Calu3 (cell line): ENCODE results near the gene CTNND2. TPM values are rescaled to one million over a fixed set of nuclear protein-coding genes. Genes with fewer than 3 reads are reported as not detected.

ENCODE experiments used
- BruUV-seq: library from RNA; stranded (reverse); fragments of 400-500 nt; replicated peaks from 2 replicates; lab custom pipeline; 2021; lab: Mats Ljungman, UMichigan
- CTCF ChIA-PET: fragments of 300-600 bp; sonication (Branson Sonifier 250); formaldehyde crosslinking; loops from one replicate; lab custom pipeline; 2022; ENCODE audit warnings: antibody characterized with exemption; lab: Charles Lee
- DNase-seq: peaks from one replicate; pipeline ENCODE4 v3.0.0; 2022
- H3K27ac Mint-ChIP-seq: one replicate; pipeline ENCODE4 v1.8.0; 2022; ENCODE audit warnings: mixed read lengths; ENCODE audit not compliant: unreplicated experiment
- H3K27me3 Mint-ChIP-seq: one replicate; pipeline ENCODE4 v1.8.0; 2022; ENCODE audit warnings: mixed read lengths; ENCODE audit not compliant: unreplicated experiment
- H3K36me3 Mint-ChIP-seq: one replicate; pipeline ENCODE4 v1.8.0; 2022; ENCODE audit warnings: mild to moderate bottlenecking, moderate library complexity, mixed read lengths; ENCODE audit not compliant: insufficient read depth, unreplicated experiment
- H3K4me1 Mint-ChIP-seq: one replicate; pipeline ENCODE4 v1.8.0; 2022; ENCODE audit warnings: mild to moderate bottlenecking, low read depth, mixed read lengths; ENCODE audit not compliant: unreplicated experiment
- H3K4me3 Mint-ChIP-seq: one replicate; pipeline ENCODE4 v1.8.0; 2022; ENCODE audit warnings: mild to moderate bottlenecking, low read depth, moderate library complexity, mixed read lengths; ENCODE audit not compliant: unreplicated experiment
- H3K9me3 Mint-ChIP-seq: one replicate; pipeline ENCODE4 v1.8.0; 2022; ENCODE audit warnings: low read depth, mixed read lengths; ENCODE audit not compliant: unreplicated experiment
- intact Hi-C: fragments of 100-400 bp; cut with micrococcal nuclease; formaldehyde crosslinking; loops from one replicate; pipeline ENCODE4 v1.10.0; 2022; ENCODE audit not compliant: unreplicated experiment
- total RNA-seq: library from RNA; stranded (reverse); gene quantifications from 2 replicates; pipeline ENCODE4 v1.2.3, GENCODE V29; 2022
- TF ChIP-seq, protein P1 (sequence below): fragments of 200-600 bp; IDR thresholded peaks from one replicate; pipeline ENCODE4 v1.8.0; 2022; ENCODE audit warnings: antibody characterized with exemption; ENCODE audit not compliant: unreplicated experiment

Gene CTNND2
- total RNA-seq, 1 experiment from 2014 or later: 19.6 TPM

DNA sequence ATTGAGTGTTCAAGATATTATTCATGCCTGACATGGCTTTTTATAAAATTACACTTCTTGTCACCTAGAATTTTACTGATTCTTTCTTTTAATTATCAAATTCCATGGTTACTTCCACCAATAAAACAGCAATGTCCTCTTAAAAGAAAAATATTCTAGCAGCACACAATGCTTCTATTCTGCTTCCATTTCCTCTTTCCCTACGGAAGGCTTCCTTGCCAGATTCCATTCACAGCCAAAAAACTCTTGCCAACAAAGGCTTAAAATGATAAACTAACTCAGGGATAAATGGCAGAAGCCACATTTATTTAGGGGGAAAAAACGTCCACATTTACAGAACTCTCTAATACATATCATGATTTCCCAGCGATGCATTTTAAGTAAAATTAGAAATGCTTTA lies 111.6 kb downstream of the CTNND2 start:
- H3K9me3 Mint-ChIP-seq: no peaks in the 10 kb centered on the region
- H3K27ac Mint-ChIP-seq: no peak overlapping the region
- intact Hi-C loops: loop anchor here (1.0 to 10.0 kb wide), 2 partner anchors 31 to 112 kb away; partner anchors contain the start of gene CTNND2
- no peaks in the 10 kb centered on the region for H3K27me3 Mint-ChIP-seq
- peaks cover 29% of the 10 kb centered on the region for H3K4me1 Mint-ChIP-seq
- H3K4me3 Mint-ChIP-seq: no peak overlapping the region
- TF ChIP-seq, protein P1, sequence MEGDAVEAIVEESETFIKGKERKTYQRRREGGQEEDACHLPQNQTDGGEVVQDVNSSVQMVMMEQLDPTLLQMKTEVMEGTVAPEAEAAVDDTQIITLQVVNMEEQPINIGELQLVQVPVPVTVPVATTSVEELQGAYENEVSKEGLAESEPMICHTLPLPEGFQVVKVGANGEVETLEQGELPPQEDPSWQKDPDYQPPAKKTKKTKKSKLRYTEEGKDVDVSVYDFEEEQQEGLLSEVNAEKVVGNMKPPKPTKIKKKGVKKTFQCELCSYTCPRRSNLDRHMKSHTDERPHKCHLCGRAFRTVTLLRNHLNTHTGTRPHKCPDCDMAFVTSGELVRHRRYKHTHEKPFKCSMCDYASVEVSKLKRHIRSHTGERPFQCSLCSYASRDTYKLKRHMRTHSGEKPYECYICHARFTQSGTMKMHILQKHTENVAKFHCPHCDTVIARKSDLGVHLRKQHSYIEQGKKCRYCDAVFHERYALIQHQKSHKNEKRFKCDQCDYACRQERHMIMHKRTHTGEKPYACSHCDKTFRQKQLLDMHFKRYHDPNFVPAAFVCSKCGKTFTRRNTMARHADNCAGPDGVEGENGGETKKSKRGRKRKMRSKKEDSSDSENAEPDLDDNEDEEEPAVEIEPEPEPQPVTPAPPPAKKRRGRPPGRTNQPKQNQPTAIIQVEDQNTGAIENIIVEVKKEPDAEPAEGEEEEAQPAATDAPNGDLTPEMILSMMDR: no peak
- CTCF ChIA-PET: no interaction called here
- no TSS peak for BruUV-seq
- DNase-seq: no peak
- no peaks in the 10 kb centered on the region for H3K36me3 Mint-ChIP-seq

DNA sequence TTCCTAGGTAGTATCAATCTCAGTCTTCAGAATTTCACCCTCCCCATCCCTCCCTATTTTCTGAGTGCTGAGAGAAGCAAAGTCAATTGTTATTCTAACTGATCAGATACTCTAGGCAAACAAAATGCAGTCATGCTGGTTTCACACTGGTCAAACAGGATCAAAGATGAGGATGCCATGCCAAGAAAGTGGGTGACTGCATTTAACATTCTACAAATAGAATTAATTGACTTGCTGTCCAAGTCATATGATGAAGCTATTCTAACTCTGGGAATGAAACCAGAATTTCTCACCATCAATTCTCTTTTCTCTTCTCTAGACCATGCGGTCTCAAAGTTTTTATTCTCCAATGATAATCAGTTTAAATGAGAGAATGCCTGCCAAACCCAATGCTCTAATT lies 112.5 kb downstream of the CTNND2 start:
- intact Hi-C loops: loop anchor here (1.0 to 10.0 kb wide), 2 partner anchors 30 to 113 kb away; partner anchors contain the start of gene CTNND2
- peaks cover 29% of the 10 kb centered on the region for H3K4me1 Mint-ChIP-seq
- TF ChIP-seq, protein P1: no peak
- DNase-seq: peak; percentile 47
- H3K27ac Mint-ChIP-seq: no peak overlapping the region
- no peaks in the 10 kb centered on the region for H3K27me3 Mint-ChIP-seq
- no TSS peak for BruUV-seq
- no peaks in the 10 kb centered on the region for H3K36me3 Mint-ChIP-seq
- no peaks in the 10 kb centered on the region for H3K9me3 Mint-ChIP-seq
- CTCF ChIA-PET: interaction anchor here (0.6 kb wide), 1 partner anchor 81 kb away, joined by 5 read pairs; no protein-coding TSS in a partner anchor
- H3K4me3 Mint-ChIP-seq: no peak overlapping the region

DNA sequence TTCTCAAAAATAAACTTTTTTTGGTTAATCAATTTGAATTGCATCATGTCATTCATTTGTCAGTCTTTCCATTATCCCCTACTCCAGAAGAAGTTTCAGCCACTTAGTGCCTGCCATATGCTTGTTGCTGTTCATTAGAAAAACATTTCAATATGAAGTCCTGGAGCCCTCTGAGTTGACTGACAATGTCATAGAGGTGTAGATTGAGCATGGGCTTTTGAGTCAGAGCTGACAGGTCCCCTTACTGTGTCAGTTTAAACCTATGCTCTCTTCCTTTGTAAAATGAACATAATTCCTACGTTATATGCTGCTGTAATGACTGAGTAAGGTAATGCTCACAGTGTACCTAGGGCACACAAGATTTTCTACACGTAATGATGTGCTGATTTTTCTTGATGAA lies 114.0 kb downstream of the CTNND2 start:
- H3K27ac Mint-ChIP-seq: no peak overlapping the region
- intact Hi-C loops: loop anchor here (10.0 kb wide), 1 partner anchor 115 kb away; the partner anchor contains the start of gene CTNND2
- TF ChIP-seq, protein P1: no peak
- H3K9me3 Mint-ChIP-seq: no peaks in the 10 kb centered on the region
- H3K4me3 Mint-ChIP-seq: no peak overlapping the region
- BruUV-seq: no TSS peak
- DNase-seq: no peak
- H3K4me1 Mint-ChIP-seq: peaks cover 29% of the 10 kb centered on the region
- H3K27me3 Mint-ChIP-seq: no peaks in the 10 kb centered on the region
- no peaks in the 10 kb centered on the region for H3K36me3 Mint-ChIP-seq
- CTCF ChIA-PET: no interaction called here

DNA sequence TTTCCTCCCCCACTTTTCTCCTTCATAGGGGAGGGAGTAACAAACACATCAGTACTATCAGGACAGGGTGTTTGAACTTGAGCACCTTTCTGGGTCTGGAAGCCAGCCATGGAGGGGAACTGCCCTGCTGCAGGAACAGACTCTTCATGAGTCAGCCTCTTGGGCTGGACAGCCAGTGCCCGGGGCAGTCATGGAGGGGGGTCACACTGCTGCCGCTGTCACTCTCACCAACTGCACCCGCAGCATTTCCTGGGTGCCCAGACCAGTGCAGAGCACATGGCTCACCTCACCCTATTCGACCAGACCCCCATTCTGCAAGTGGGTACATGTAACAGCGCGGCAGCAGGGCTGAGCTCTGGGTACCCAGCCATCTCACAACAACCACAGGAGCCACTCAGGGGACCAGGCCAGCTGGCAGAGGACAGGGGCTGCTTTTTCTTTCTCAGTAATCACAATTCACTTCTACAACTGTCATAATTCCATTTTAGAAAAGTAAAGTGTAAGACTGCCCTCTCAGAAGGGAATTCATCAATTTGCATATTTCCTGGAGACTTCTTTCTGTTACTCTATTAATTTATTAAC lies 118.4 kb downstream of the CTNND2 start:
- H3K4me3 Mint-ChIP-seq: no peak overlapping the region
- intact Hi-C loops: no loop called here
- DNase-seq: peak; percentile 52
- no TSS peak for BruUV-seq
- no peaks in the 10 kb centered on the region for H3K9me3 Mint-ChIP-seq
- peaks cover 5% of the 10 kb centered on the region for H3K4me1 Mint-ChIP-seq
- H3K27ac Mint-ChIP-seq: no peak overlapping the region
- CTCF ChIA-PET: no interaction called here
- TF ChIP-seq, protein P1: no peak
- H3K27me3 Mint-ChIP-seq: no peaks in the 10 kb centered on the region
- H3K36me3 Mint-ChIP-seq: no peaks in the 10 kb centered on the region
